Activated B cell treated with CpG ODN at 0.5 μM for 24 hours (primary cell): Measurements from ENCODE around the gene TFDP2. TPM values are rescaled to one million over a fixed set of nuclear protein-coding genes. Genes with fewer than 3 reads are reported as not detected.
"Not testable (repeated sequence)": the region's sequence is repeated elsewhere in the genome, so short reads cannot be mapped to it uniquely, and the experiment has no call there.

Source experiments
- ATAC-seq: fragments of 200-7000 bp; cut with Tn5 transposase; one replicate; pipeline ENCODE4 v1.10.0; 2021; ENCODE audit warnings: low read depth, mild to moderate bottlenecking, moderate library complexity
- CTCF ChIA-PET: fragments of 350-600 bp; sonication (Branson Sonifier 250); formaldehyde crosslinking; loops from one replicate; lab custom pipeline; 2021; ENCODE audit warnings: antibody characterized with exemption; lab: Charles Lee
- POLR2A ChIA-PET: fragments of 350-600 bp; sonication (Branson Sonifier 250); formaldehyde crosslinking; loops from one replicate; lab custom pipeline; 2021; ENCODE audit warnings: antibody characterized with exemption; lab: Charles Lee
- DNase-seq: peaks from one replicate; pipeline ENCODE4 v3.0.0; 2022
- H3K27ac Mint-ChIP-seq: one replicate; pipeline ENCODE4 v1.8.0; 2020; ENCODE audit warnings: mixed read lengths
- H3K27me3 Mint-ChIP-seq: one replicate; pipeline ENCODE4 v1.8.0; 2021; ENCODE audit warnings: mixed read lengths
- H3K36me3 Mint-ChIP-seq: one replicate; pipeline ENCODE4 v1.8.0; 2021; ENCODE audit warnings: low read depth, mixed read lengths
- H3K4me1 Mint-ChIP-seq: one replicate; pipeline ENCODE4 v1.8.0; 2021; ENCODE audit warnings: mixed read lengths
- H3K4me3 Mint-ChIP-seq: one replicate; pipeline ENCODE4 v1.8.0; 2020; ENCODE audit warnings: mild to moderate bottlenecking, mixed read lengths
- H3K9me3 Mint-ChIP-seq: one replicate; pipeline ENCODE4 v1.8.0; 2020; ENCODE audit warnings: mixed read lengths
- CTCF ChIP-seq: fragments of 200-600 bp; IDR thresholded peaks from one replicate; pipeline ENCODE4 v1.8.0; 2022; ENCODE audit warnings: antibody characterized with exemption, mild to moderate bottlenecking
- intact Hi-C: fragments of 100-400 bp; cut with micrococcal nuclease; formaldehyde crosslinking; loops from one replicate; pipeline ENCODE4 v1.15.1; 2024
- total RNA-seq: library from RNA; stranded (reverse); gene quantifications from 2 replicates; pipeline ENCODE4 v1.2.3, GENCODE V29; 2022

The TFDP2 gene
- total RNA-seq, 1 donor from 2014 or later, result 23.1 TPM

GRCh38 chr3:142013993-142014392 is 135.4 kb downstream of the TFDP2 start:
- H3K36me3 Mint-ChIP-seq, result no peaks in the 10 kb centered on the region
- H3K9me3 Mint-ChIP-seq, result no peaks in the 10 kb centered on the region
- intact Hi-C loops, result no loop called here
- ChIA-PET CTCF (no interaction called here), POLR2A (no interaction called here)
- ATAC-seq (no peak), DNase-seq (no peak)
- no peaks in the 10 kb centered on the region for H3K4me1 Mint-ChIP-seq
- H3K4me3 Mint-ChIP-seq, result no peak overlapping the region
- no peak for TF ChIP-seq CTCF
- H3K27ac Mint-ChIP-seq, result no peak overlapping the region
- H3K27me3 Mint-ChIP-seq, result no peaks in the 10 kb centered on the region

GRCh38 chr3:142013326-142013980 is 135.9 kb downstream of the TFDP2 start:
- ChIA-PET CTCF (no interaction called here), POLR2A (no interaction called here)
- Mint-ChIP-seq H3K27me3 (no peaks in the 10 kb centered on the region), H3K4me3 (no peak overlapping the region), H3K27ac (no peak overlapping the region), H3K9me3 (no peaks in the 10 kb centered on the region), H3K36me3 (no peaks in the 10 kb centered on the region), H3K4me1 (no peaks in the 10 kb centered on the region)
- no peak for ATAC-seq
- no peak for DNase-seq
- intact Hi-C loops, result no loop called here
- TF ChIP-seq CTCF, result no peak

- ATAC-seq, result no peak
- H3K4me3 Mint-ChIP-seq, result no peak overlapping the region
- H3K4me1 Mint-ChIP-seq, result no peaks in the 10 kb centered on the region
- H3K9me3 Mint-ChIP-seq, result no peaks in the 10 kb centered on the region
- H3K27ac Mint-ChIP-seq, result no peak overlapping the region
- intact Hi-C loops, result no loop called here
- no peaks in the 10 kb centered on the region for H3K27me3 Mint-ChIP-seq
- H3K36me3 Mint-ChIP-seq, result peaks cover 3% of the 10 kb centered on the region
- CTCF ChIA-PET, result no interaction called here
- no peak for DNase-seq
- no peak for TF ChIP-seq CTCF
- POLR2A ChIA-PET, result no interaction called here
These were observed 140.3 kb downstream of the TFDP2 start for GRCh38 chr3:142009029-142009428.

GRCh38 chr3:142007710-142008399 is 141.5 kb downstream of the TFDP2 start:
- peaks cover 3% of the 10 kb centered on the region for H3K36me3 Mint-ChIP-seq
- no peak overlapping the region for H3K4me3 Mint-ChIP-seq
- TF ChIP-seq CTCF, result no peak
- ChIA-PET CTCF (no interaction called here), POLR2A (interaction anchor here (0.6 kb wide), 1 partner anchor 995 kb away, joined by 5 read pairs; no protein-coding TSS in a partner anchor)
- H3K9me3 Mint-ChIP-seq, result no peaks in the 10 kb centered on the region
- H3K27ac Mint-ChIP-seq, result no peak overlapping the region
- ATAC-seq (no peak), DNase-seq (no peak)
- no peaks in the 10 kb centered on the region for H3K27me3 Mint-ChIP-seq
- intact Hi-C loops, result no loop called here
- H3K4me1 Mint-ChIP-seq, result no peaks in the 10 kb centered on the region

- intact Hi-C loops, H3K27ac Mint-ChIP-seq, CTCF ChIA-PET, H3K27me3 Mint-ChIP-seq, DNase-seq, H3K4me3 Mint-ChIP-seq, H3K9me3 Mint-ChIP-seq, H3K4me1 Mint-ChIP-seq, POLR2A ChIA-PET, ATAC-seq, H3K36me3 Mint-ChIP-seq: not testable (repeated sequence)
These were observed 144.4 kb downstream of the TFDP2 start for GRCh38 chr3:142004957-142005356.
